HFF-Myc (cell line): ENCODE measurements around the gene LRRC14B.

Source experiments
- DNase-seq: peaks from one replicate; pipeline ENCODE4 v3.0.0-alpha.2; 2011; ENCODE audit warnings: low read depth; ENCODE audit errors: extremely low read depth
- H3K4me3 ChIP-seq: replicated peaks from 2 replicates; pipeline ENCODE4 v1.5.1; 2011; ENCODE audit warnings: low read depth, mild to moderate bottlenecking, control low read depth, low read length
- TF ChIP-seq, protein P1 (sequence below): IDR thresholded peaks from 2 replicates; pipeline ENCODE4 v1.5.1; 2012; ENCODE audit warnings: mild to moderate bottlenecking, low read depth, low read length, control low read depth; ENCODE audit errors: missing control alignments

LRRC14B gene

DNA sequence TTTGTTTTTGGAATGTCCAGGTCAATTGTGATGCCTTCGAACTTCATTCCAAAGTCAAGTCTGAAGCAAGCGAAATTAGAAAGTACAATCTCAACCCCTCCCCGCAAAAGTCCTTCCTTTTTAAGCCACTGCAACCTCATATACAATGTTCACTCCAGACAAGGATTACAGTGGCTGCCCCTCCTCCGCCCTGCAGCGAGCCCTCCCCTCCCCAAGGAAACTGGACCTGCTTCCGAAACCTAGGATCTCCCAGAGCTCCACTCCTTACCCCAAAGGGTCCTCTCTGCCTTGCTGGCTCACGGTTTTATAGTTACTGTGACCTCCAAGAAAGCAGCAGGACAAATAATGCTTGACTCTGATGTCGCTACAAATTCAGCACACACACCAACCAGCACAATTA is 10.4 kb downstream of the LRRC14B start:
- TF ChIP-seq, protein P1, sequence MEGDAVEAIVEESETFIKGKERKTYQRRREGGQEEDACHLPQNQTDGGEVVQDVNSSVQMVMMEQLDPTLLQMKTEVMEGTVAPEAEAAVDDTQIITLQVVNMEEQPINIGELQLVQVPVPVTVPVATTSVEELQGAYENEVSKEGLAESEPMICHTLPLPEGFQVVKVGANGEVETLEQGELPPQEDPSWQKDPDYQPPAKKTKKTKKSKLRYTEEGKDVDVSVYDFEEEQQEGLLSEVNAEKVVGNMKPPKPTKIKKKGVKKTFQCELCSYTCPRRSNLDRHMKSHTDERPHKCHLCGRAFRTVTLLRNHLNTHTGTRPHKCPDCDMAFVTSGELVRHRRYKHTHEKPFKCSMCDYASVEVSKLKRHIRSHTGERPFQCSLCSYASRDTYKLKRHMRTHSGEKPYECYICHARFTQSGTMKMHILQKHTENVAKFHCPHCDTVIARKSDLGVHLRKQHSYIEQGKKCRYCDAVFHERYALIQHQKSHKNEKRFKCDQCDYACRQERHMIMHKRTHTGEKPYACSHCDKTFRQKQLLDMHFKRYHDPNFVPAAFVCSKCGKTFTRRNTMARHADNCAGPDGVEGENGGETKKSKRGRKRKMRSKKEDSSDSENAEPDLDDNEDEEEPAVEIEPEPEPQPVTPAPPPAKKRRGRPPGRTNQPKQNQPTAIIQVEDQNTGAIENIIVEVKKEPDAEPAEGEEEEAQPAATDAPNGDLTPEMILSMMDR: no peak
- H3K4me3 ChIP-seq: no peak overlapping the region
- no peak for DNase-seq

DNA sequence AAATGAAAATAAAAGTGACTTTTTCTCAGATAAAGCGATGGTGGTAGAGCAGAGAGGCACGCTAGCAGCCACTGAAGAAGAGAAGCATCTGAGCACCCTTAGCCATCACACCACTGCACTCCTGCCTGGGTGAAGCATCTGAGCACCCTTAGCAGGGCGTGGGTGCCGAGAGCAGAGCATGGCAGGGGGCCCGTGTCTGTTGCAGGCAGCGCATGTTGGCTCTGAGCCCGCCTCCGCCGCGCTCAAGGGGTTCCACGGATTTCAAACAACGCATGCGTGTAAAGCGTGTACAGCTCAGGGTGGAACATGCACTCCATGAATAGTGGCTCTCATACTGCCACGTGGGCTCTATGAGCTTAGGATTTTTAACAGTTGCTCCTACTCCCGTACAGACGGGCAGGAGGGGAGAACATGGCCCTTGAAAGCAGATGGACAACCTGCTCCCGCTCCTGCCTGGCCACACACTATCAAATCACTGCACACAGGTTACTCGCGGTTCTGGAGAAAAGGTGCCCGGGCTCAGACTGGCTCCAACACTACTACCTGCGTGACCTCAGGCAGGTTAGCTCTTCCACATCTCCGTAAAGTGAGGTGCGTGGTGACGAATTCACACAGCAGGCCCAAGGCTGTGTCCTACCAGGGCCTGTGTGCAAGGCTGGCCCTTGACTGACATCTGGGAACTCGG is 12.1 kb downstream of the LRRC14B start:
- DNase-seq: no peak
- TF ChIP-seq, protein P1: no peak
- no peak overlapping the region for H3K4me3 ChIP-seq

DNA sequence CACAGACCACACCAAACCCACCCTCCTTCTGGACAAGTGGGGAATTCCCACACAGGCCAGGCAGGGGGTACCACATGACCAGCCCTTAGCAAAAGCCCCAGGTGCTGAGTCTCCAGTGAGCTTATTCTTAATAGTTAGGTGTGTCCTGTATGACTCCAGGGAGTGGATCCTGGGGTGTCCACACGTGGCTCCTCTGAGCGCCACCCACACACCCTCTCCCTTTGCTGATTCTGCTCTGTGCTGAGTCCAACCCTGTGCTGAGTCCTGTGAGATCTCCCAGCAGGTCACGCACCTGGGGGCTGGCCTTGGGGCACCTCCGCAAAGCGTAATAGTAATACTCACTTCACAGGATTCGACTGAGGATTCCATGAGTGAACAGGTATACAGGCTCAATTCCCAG is 12.7 kb downstream of the LRRC14B start:
- TF ChIP-seq, protein P1: no peak
- no peak overlapping the region for H3K4me3 ChIP-seq
- DNase-seq: no peak

DNA sequence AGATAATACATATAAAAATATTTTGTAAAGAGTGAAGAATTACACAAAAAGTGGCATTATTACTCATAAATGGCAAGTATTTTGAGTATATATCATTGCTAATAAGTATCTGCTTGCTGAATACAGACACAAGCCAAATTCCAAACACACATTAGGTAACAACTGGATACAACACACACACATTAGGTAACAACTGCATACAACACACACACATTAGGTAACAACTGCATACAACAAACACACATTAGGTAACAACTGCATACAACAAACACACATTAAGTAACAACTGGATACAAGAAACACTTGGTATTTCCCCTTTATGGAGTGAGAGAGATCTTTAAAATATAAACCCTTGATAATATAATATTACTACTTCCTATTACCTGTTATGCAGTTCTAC is 13.2 kb downstream of the LRRC14B start:
- no peak for DNase-seq
- TF ChIP-seq, protein P1: no peak
- no peak overlapping the region for H3K4me3 ChIP-seq

DNA sequence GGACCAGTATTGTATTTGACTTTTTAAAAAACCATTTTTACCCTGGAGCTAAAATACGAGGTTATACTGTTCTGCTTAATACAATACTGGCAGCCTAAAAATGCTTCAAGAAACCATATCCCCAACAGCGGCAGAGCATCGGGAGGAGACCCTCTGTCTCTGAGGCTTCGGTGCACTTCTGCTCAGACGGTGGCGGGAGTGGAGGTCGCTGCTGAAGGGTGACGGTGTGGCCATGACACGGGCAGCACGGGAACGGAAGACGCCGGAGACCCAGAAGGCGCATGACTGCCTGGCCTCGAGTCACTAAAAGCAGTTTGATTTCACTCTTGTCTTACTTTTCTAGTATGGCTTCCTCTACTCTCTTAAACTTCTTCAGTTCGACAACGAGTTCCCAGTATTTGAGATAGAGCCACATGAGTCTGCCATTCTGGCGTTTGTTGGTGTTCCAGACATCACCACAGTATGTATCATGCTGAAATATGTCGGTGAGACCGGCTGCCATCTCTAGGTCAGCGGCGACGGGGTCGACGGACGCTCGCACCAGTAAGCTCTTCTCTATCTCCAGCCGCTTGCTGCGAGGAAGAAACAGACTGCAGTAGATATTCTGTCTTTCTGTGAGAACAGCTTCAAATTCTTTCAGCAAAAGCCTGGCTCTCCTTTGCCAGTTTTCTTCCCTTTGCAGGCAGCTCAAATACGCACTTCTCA is 13.8 kb downstream of the LRRC14B start:
- no peak overlapping the region for H3K4me3 ChIP-seq
- DNase-seq: no peak
- TF ChIP-seq, protein P1: no peak

DNA sequence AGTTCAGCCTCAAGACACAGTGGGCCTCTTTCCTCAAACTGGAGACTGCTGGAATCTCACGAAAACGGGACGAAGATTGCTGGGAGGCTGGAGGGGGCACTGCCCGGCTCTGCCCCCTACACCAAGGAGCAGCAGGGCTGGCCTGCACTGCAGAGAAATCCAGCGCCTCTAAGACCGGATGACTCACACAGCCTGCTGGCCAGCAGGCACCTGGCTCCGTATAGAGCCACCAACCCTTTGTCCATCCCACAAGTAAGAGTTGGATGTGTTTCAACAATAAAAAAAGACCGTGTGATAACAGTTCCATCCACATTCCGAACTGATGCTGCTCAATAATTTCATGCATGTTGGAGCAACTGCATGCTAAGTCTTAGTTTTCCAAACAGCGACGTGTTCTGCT is 15.1 kb downstream of the LRRC14B start:
- no peak overlapping the region for H3K4me3 ChIP-seq
- DNase-seq: no peak
- TF ChIP-seq, protein P1: no peak
